H1 (cell line): ENCODE measurements around the gene RERE.

ENCODE experiments used
- CHD1 ChIP-seq: IDR thresholded peaks from 2 replicates; pipeline ENCODE4 v1.6.1; 2012; ENCODE audit warnings: low read depth, low read length, improper control_type of control experiment
- CTCF ChIP-seq, 3 experiments: IDR thresholded peaks; 1 replicate in 2 of 3; 2 replicates in 1 of 3; pipeline versions ENCODE4 v1.5.1 to v1.6.1; 2011; ENCODE audit warnings: low read length in 3 of 3, mild to moderate bottlenecking in 3 of 3, inconsistent platforms in 2 of 3, low read depth in 1 of 3, moderate library complexity in 1 of 3; ENCODE audit not compliant: insufficient read depth in 1 of 3; ENCODE audit errors: control extremely low read depth in 1 of 3
- EZH2 ChIP-seq: fragments of 200-600 bp; sonication (generic); IDR thresholded peaks from 2 replicates; pipeline ENCODE4 v1.7.1; 2012; ENCODE audit warnings: low read depth, mild to moderate bottlenecking, moderate library complexity, low read length, inconsistent platforms; ENCODE audit not compliant: severe bottlenecking
- JUND ChIP-seq: IDR thresholded peaks from 2 replicates; pipeline ENCODE4 v1.6.1; 2011; ENCODE audit warnings: mild to moderate bottlenecking, improper control_type of control experiment, low read length
- KDM1A ChIP-seq: fragments of 200-600, 300-600 bp; sonication (generic); IDR thresholded peaks from 2 replicates; pipeline ENCODE4 v1.7.1; 2016; ENCODE audit warnings: mild to moderate bottlenecking, low read length, borderline replicate concordance
- POLR2A ChIP-seq, 2 experiments: IDR thresholded peaks; 1 replicate in 1 of 2; 2 replicates in 1 of 2; pipeline ENCODE4 v1.6.1; 2011; ENCODE audit warnings: low read depth in 2 of 2, low read length in 2 of 2, mild to moderate bottlenecking in 2 of 2; ENCODE audit errors: control extremely low read depth in 1 of 2
- POLR2AphosphoS5 ChIP-seq: IDR thresholded peaks from 2 replicates; pipeline ENCODE4 v1.6.1; 2011; ENCODE audit warnings: low read depth, low read length
- RAD21 ChIP-seq, 2 experiments: IDR thresholded peaks in 1 of 2; conservative IDR thresholded peaks in 1 of 2; 2 replicates each; pipeline ENCODE4 v1.6.1; 2011; ENCODE audit warnings: low read depth in 2 of 2, low read length in 2 of 2, improper control_type of control experiment in 1 of 2, inconsistent platforms in 1 of 2, mild to moderate bottlenecking in 1 of 2, moderate library complexity in 1 of 2
- RNF2 ChIP-seq: fragments of 200-900, 300-1000 bp; sonication (generic); IDR thresholded peaks from 2 replicates; pipeline ENCODE4 v1.7.1; 2016; ENCODE audit warnings: borderline replicate concordance, low read depth, mild to moderate bottlenecking, antibody characterized with exemption, low read length; ENCODE audit not compliant: poor library complexity, severe bottlenecking; ENCODE audit errors: missing control alignments
- SIX5 ChIP-seq: IDR thresholded peaks from 2 replicates; pipeline ENCODE4 v1.6.1; 2011; ENCODE audit warnings: mild to moderate bottlenecking, low read depth, low read length
- SP1 ChIP-seq: IDR thresholded peaks from 2 replicates; pipeline ENCODE4 v1.6.1; 2011; ENCODE audit warnings: low read depth, low read length
- TBP ChIP-seq: IDR thresholded peaks from 2 replicates; pipeline ENCODE4 v1.6.1; 2011; ENCODE audit warnings: low read depth, low read length, improper control_type of control experiment
- USF2 ChIP-seq: IDR thresholded peaks from 2 replicates; pipeline ENCODE4 v1.6.1; 2011; ENCODE audit warnings: low read length, improper control_type of control experiment
- YY1 ChIP-seq: IDR thresholded peaks from 2 replicates; pipeline ENCODE4 v1.6.1; 2011; ENCODE audit warnings: low read depth, mild to moderate bottlenecking, low read length

- TF ChIP-seq TBP (no peak), KDM1A (no peak), SP1 (no peak), CTCF (IDR thresholded peaks at IDR 0.05; ENCODE audit: control extremely low read depth in 1 of 3, insufficient read depth in 1 of 3, low read depth in 1 of 3, low read length in 3 of 3) (no peak), CHD1 (no peak), POLR2A (IDR thresholded peaks at IDR 0.05; ENCODE audit: control extremely low read depth in 1 of 2, low read depth in 2 of 2, low read length in 2 of 2) (no peak), RNF2 (no peak), JUND (no peak), YY1 (no peak), RAD21 (IDR thresholded peaks at IDR 0.05 in 1 of 2, conservative IDR thresholded peaks at IDR 0.05 in 1 of 2; ENCODE audit: low read depth in 2 of 2, low read length in 2 of 2) (no peak), POLR2AphosphoS5 (no peak), USF2 (no peak), EZH2 (no peak), SIX5 (no peak)
Measured at GRCh38 chr1:8430476-8430875, 387.0 kb downstream of the RERE start.
